Measurements from ENCODE around the gene MYH4. TPM values are rescaled to one million over a fixed set of nuclear protein-coding genes. Genes with fewer than 3 reads are reported as not detected.

MYH4 gene
- total RNA-seq (not detected), polyA plus RNA-seq (not detected)
- long read RNA-seq, donor 1: 0 reads
- long read RNA-seq, donor 2: 0 reads
- long read RNA-seq, donor 3: 0 reads
- long read RNA-seq, donor 4: 0 reads
- long read RNA-seq, donor 5: 0 reads
- long read RNA-seq, donor 6: 0 reads
- long read RNA-seq, donor 7: 0 reads
- long read RNA-seq, donor 8: 0 reads
- long read RNA-seq, donor 9: 0 reads
- long read RNA-seq, donor 10: 0 reads

DNA sequence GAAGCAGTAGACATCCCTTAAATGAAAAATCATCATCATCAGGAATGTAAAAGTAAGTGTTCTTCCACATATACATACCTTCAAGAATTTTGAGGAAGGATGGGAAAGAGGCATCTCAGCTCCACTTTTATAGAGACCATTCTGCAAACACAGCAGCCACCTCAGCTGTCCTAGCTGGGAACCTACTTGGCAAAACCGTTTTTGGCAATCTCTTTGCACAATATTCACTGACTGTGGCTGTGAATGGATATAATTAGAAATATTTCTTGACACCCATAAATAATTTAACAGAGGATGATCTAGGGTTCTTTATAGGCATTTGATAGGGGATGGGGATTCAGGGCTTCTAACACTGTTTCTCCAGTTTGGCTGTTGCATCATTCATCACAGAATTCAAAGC is at the start of gene MYH4:
Gene MYH4, minus strand, starts transcription at position 101 of the 400 bp plus-strand sequence. CDS start 2,814 bp downstream, outside the sequence.
- no peaks in the 10 kb centered on the region for H3K4me1 ChIP-seq (replicated peaks in 1 of 2)
- no peaks in the 10 kb centered on the region for H3K36me3 ChIP-seq (replicated peaks in 1 of 2)
- no peaks in the 10 kb centered on the region for H3K27me3 ChIP-seq
- no peaks in the 10 kb centered on the region for H3K9me3 ChIP-seq (replicated peaks in 1 of 3)
- intact Hi-C loops (cut with DNase I): no loop called here
- WGBS, 4 donors: 37 to 56% (median 41%) methylated on average over 1 of the region's 1 CpG
- no peak for DNase-seq
- TF ChIP-seq POLR2A (IDR thresholded peaks at IDR 0.05): no peak
- TF ChIP-seq, protein P1, sequence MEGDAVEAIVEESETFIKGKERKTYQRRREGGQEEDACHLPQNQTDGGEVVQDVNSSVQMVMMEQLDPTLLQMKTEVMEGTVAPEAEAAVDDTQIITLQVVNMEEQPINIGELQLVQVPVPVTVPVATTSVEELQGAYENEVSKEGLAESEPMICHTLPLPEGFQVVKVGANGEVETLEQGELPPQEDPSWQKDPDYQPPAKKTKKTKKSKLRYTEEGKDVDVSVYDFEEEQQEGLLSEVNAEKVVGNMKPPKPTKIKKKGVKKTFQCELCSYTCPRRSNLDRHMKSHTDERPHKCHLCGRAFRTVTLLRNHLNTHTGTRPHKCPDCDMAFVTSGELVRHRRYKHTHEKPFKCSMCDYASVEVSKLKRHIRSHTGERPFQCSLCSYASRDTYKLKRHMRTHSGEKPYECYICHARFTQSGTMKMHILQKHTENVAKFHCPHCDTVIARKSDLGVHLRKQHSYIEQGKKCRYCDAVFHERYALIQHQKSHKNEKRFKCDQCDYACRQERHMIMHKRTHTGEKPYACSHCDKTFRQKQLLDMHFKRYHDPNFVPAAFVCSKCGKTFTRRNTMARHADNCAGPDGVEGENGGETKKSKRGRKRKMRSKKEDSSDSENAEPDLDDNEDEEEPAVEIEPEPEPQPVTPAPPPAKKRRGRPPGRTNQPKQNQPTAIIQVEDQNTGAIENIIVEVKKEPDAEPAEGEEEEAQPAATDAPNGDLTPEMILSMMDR (IDR thresholded peaks at IDR 0.05): no peak
- no peak within 1 kb of the TSS for H3K27ac ChIP-seq
- H3K4me3 ChIP-seq: no peak within 1 kb of the TSS

DNA sequence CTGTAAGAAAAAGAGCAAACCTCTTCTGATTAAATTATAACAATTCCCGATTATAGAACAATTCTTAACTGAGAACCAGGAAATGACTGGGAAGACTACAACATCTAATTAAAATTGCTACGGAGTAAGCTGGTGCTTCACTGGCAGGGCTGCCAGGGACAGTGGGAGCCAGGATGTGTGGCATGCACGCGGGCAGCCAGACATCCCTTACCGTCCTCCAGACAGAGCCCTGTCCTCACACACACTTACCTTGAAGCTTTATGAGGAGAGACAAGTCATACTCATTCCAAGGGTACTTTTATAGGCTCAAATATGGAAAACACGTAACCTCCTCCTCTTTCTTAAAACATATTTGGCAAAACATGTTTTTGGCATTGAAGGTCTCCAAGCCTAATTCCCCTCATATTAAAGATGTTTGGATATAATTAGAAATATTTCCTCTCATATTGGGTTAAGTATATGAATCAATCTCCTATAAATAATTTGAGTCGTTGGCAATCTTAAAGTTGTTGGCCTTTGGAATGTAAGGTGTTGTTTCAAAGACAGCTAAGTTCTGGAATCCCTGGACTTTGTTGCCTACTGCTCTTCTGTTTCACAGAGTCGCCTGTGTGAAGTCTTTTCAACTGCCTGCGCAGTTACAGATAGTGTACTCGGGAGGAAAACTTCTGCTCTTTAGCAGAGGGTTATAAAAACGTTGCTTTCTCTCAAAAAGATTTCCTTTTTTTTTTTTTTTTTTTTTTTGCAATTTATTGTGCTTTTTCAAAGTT is 49.1 kb upstream of the MYH4 start, which contains the start of gene MYH1:
Gene MYH1, minus strand, starts transcription at position 272 of the 767 bp plus-strand sequence. CDS start 1,900 bp downstream, outside the sequence.
- H3K27ac ChIP-seq: no peak within 1 kb of the TSS
- H3K4me1 ChIP-seq (replicated peaks in 1 of 2): no peaks in the 10 kb centered on the region
- DNase-seq: no peak
- H3K36me3 ChIP-seq (replicated peaks in 1 of 2): no peaks in the 10 kb centered on the region
- no peaks in the 10 kb centered on the region for H3K9me3 ChIP-seq (replicated peaks in 1 of 3)
- TF ChIP-seq, protein P1 (IDR thresholded peaks at IDR 0.05): no peak
- no peak for TF ChIP-seq POLR2A (IDR thresholded peaks at IDR 0.05)
- H3K27me3 ChIP-seq: no peaks in the 10 kb centered on the region
- no peak within 1 kb of the TSS for H3K4me3 ChIP-seq
- intact Hi-C loops (cut with DNase I): no loop called here
- 61 to 69% (median 66%) methylated on average over 11 of the region's 11 CpGs for WGBS, 4 donors

DNA sequence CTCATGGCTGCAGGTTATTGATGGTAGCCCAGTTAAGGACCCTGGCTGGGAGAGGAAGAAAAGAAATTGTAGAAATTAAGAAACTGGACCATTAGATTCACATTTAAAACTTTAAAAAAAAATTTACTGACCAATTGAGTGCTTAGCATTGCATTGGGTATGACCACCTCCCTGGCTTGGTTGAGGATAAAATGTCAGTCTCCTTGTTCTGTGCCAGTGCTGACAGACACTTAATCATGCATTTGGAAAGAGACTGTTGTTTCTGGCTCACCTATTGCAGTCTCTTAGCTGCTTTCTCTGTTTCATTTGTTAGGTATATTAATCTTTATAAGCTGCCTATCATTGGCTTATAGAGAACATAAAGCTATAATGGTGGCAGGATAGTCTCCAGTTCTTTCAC is 47.3 kb upstream of the MYH4 start:
- Histone ChIP-seq H3K4me1 (replicated peaks in 1 of 2) (no peaks in the 10 kb centered on the region), H3K27me3 (no peaks in the 10 kb centered on the region), H3K36me3 (replicated peaks in 1 of 2) (no peaks in the 10 kb centered on the region), H3K4me3 (no peak overlapping the region), H3K9me3 (replicated peaks in 1 of 3) (no peaks in the 10 kb centered on the region), H3K27ac (no peak overlapping the region)
- intact Hi-C loops (cut with DNase I): no loop called here
- TF ChIP-seq POLR2A (IDR thresholded peaks at IDR 0.05): no peak
- TF ChIP-seq, protein P1 (IDR thresholded peaks at IDR 0.05): no peak
- DNase-seq: no peak

DNA sequence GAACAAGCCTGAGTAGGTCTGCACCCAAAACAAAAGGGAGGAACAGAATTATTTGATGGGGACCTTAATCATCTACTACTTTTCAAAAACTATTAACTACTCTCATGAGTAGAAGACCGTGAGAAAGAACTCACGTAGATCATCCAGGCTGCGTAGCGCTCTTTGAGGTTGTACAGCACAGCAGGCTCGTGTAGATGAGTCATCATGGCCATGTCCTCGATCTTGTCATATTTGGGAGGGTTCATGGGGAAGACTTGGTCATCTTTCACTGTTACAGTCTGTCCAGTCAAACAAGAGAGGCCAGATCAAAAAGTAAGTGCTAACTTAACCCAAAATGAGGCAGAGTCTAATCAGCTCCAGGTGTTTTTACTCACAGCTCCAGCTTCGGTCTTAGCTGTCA is 46.7 kb upstream of the MYH4 start:
- Histone ChIP-seq H3K9me3 (replicated peaks in 1 of 3) (no peaks in the 10 kb centered on the region), H3K27me3 (no peaks in the 10 kb centered on the region), H3K27ac (no peak overlapping the region), H3K4me3 (no peak overlapping the region), H3K4me1 (replicated peaks in 1 of 2) (no peaks in the 10 kb centered on the region), H3K36me3 (replicated peaks in 1 of 2) (no peaks in the 10 kb centered on the region)
- no peak for DNase-seq
- intact Hi-C loops (cut with DNase I): no loop called here
- WGBS, 4 donors: 59 to 76% (median 67%) methylated on average over 7 of the region's 7 CpGs
- TF ChIP-seq, protein P1 (IDR thresholded peaks at IDR 0.05): no peak
- no peak for TF ChIP-seq POLR2A (IDR thresholded peaks at IDR 0.05)

All from adrenal gland (tissue), 19 donors.